Peyer's patch (tissue), 4 donors: ENCODE results near the gene PTCD2.

ENCODE experiments used
- POLR2A ChIP-seq, 2 donors: fragments of 450-650 bp; IDR thresholded peaks; one replicate each; pipeline ENCODE4 v1.5.1; 2017; ENCODE audit warnings: antibody characterized with exemption in 2 of 2, mild to moderate bottlenecking in 2 of 2, moderate library complexity in 2 of 2
- TF ChIP-seq, protein P1 (sequence below), 6 experiments: fragments of 450-650 bp in 4 of 6; fragments of 200-600 bp in 2 of 6; sonication (generic) in 1 of 6; IDR thresholded peaks; one replicate each; pipeline ENCODE4 v1.5.1; 2017 to 2019; ENCODE audit warnings: antibody characterized with exemption in 6 of 6, mild to moderate bottlenecking in 3 of 6, moderate library complexity in 1 of 6

DNA sequence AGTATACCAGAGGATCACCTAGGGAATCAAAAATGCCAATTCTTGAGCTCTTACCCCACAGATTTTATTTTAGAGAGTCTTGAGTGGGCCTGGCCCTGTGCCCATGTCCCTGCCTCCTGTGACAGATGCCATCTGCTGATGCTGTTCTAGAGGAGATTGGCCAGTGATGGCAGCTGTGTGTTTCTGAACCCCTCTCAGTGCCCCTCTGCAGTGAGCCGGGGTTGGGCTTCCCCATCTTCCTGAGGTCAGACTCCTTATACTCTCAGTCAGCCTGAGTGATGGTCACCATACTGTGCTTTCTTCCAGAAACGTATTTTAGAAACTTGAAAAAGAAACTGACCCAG lies 6.1 kb downstream of the PTCD2 start:
- TF ChIP-seq POLR2A (IDR thresholded peaks at IDR 0.05), result no peak
- TF ChIP-seq, protein P1, sequence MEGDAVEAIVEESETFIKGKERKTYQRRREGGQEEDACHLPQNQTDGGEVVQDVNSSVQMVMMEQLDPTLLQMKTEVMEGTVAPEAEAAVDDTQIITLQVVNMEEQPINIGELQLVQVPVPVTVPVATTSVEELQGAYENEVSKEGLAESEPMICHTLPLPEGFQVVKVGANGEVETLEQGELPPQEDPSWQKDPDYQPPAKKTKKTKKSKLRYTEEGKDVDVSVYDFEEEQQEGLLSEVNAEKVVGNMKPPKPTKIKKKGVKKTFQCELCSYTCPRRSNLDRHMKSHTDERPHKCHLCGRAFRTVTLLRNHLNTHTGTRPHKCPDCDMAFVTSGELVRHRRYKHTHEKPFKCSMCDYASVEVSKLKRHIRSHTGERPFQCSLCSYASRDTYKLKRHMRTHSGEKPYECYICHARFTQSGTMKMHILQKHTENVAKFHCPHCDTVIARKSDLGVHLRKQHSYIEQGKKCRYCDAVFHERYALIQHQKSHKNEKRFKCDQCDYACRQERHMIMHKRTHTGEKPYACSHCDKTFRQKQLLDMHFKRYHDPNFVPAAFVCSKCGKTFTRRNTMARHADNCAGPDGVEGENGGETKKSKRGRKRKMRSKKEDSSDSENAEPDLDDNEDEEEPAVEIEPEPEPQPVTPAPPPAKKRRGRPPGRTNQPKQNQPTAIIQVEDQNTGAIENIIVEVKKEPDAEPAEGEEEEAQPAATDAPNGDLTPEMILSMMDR (IDR thresholded peaks at IDR 0.05), result no peak
